Measurements from ENCODE around the gene ZBTB40.
A peak's percentile ranks its signal among the peaks of the same experiment; 100 is the strongest.

ZBTB40 gene

GRCh38 chr1:22562584-22563583 is 111.2 kb downstream of the ZBTB40 start, which contains the start of gene EPHA8:
Gene EPHA8, plus strand, starts transcription at chr1:22563489. Its CDS starts 147 bp downstream, at chr1:22563636.
- no peak for DNase-seq (ENCODE audit: low spot score)

GRCh38 chr1:22563671-22564602 is 112.3 kb downstream of the ZBTB40 start:
- no peak for DNase-seq (ENCODE audit: low spot score)

- DNase-seq (ENCODE audit: low spot score) = no peak
Measured at GRCh38 chr1:22566161-22566560, 114.5 kb downstream of the ZBTB40 start.

GRCh38 chr1:22567197-22567596 is 115.5 kb downstream of the ZBTB40 start:
- DNase-seq (ENCODE audit: low spot score) = no peak

- DNase-seq (ENCODE audit: low spot score) = no peak
Measured at GRCh38 chr1:22567994-22568393, 116.3 kb downstream of the ZBTB40 start.

GRCh38 chr1:22569269-22569668 is 117.6 kb downstream of the ZBTB40 start:
- no peak for DNase-seq (ENCODE audit: low spot score)

GRCh38 chr1:22570140-22570909 is 118.7 kb downstream of the ZBTB40 start:
- no peak for DNase-seq (ENCODE audit: low spot score)

GRCh38 chr1:22572818-22573217 is 121.2 kb downstream of the ZBTB40 start:
- no peak for DNase-seq (ENCODE audit: low spot score)

GRCh38 chr1:22573237-22573636 is 121.6 kb downstream of the ZBTB40 start:
- DNase-seq (ENCODE audit: low spot score) = no peak

- DNase-seq (ENCODE audit: low spot score) = peak; percentile 14
Measured at GRCh38 chr1:22575532-22576149, 124.0 kb downstream of the ZBTB40 start.

- no peak for DNase-seq (ENCODE audit: low spot score)
Measured at GRCh38 chr1:22576150-22576544, 124.5 kb downstream of the ZBTB40 start.

DNA sequence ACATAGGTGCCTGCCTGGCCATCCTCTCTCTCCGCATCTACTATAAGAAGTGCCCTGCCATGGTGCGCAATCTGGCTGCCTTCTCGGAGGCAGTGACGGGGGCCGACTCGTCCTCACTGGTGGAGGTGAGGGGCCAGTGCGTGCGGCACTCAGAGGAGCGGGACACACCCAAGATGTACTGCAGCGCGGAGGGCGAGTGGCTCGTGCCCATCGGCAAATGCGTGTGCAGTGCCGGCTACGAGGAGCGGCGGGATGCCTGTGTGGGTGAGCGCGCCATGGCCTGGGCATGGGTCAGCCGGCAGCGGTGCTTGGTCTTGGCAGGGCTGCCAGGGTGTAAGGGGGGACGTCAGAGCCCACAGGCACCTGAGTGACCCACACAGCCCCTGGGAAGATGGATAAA is 125.0 kb downstream of the ZBTB40 start:
- no peak for DNase-seq (ENCODE audit: low spot score)

- no peak for DNase-seq (ENCODE audit: low spot score)
Measured at GRCh38 chr1:22578732-22579361, 127.2 kb downstream of the ZBTB40 start.

- DNase-seq (ENCODE audit: low spot score) = no peak
Measured at GRCh38 chr1:22579541-22580155, 128.0 kb downstream of the ZBTB40 start.

Data from Ammon's horn (tissue), 1 donor.